GM19239 (cell line): ENCODE data around the gene SCT.
A peak's percentile ranks its signal among the peaks of the same experiment; 100 is the strongest.
"Not testable (repeated sequence)": the region's sequence is repeated elsewhere in the genome, so short reads cannot be mapped to it uniquely, and the experiment has no call there.

Source experiments
- DNase-seq: peaks from one replicate; pipeline ENCODE4 v3.0.0; 2011; ENCODE audit warnings: low spot score; ENCODE audit not compliant: insufficient read length
- FAIRE-seq: peaks from 2 replicates; lab custom pipeline; 2011; peaks lifted over from hg19 to GRCh38; lab: Jason Lieb, UNC

The SCT gene

GRCh38 chr11:626475-627307 lies at the start of gene SCT:
Gene SCT (minus strand): TSS chr11:627181. CDS start chr11:627143, 38 bp downstream.
- DNase-seq (no peak), FAIRE-seq (no peak)

- DNase-seq (no peak), FAIRE-seq (no peak)
Measured at GRCh38 chr11:674406-674805, 47.4 kb upstream of the SCT start.

GRCh38 chr11:673866-674265 lies 46.9 kb upstream of the SCT start:
- FAIRE-seq (no peak), DNase-seq (no peak)

GRCh38 chr11:665704-666281 lies 38.8 kb upstream of the SCT start:
- FAIRE-seq = no peak

GRCh38 chr11:665062-665703 lies 38.2 kb upstream of the SCT start:
- DNase-seq = no peak

More at GRCh38 chr11:665704-666281, 38.8 kb upstream of the SCT start:
- no peak for DNase-seq

GRCh38 chr11:662689-663274 lies 35.8 kb upstream of the SCT start:
- DNase-seq = no peak
- FAIRE-seq = peak; percentile 62

More at GRCh38 chr11:665062-665703, 38.2 kb upstream of the SCT start:
- no peak for FAIRE-seq

- FAIRE-seq = no peak
- no peak for DNase-seq
Measured at GRCh38 chr11:660681-661444, 33.9 kb upstream of the SCT start.

GRCh38 chr11:660281-660680 lies 33.3 kb upstream of the SCT start:
- DNase-seq (no peak), FAIRE-seq (no peak)

GRCh38 chr11:659532-660085 lies 32.6 kb upstream of the SCT start:
- FAIRE-seq (no peak), DNase-seq (no peak)

- DNase-seq = no peak
Measured at GRCh38 chr11:657691-658126, 30.7 kb upstream of the SCT start.

GRCh38 chr11:656866-657265 lies 29.9 kb upstream of the SCT start:
- FAIRE-seq = no peak
- no peak for DNase-seq

More at GRCh38 chr11:657691-658126, 30.7 kb upstream of the SCT start:
- no peak for FAIRE-seq

GRCh38 chr11:656426-656825 lies 29.4 kb upstream of the SCT start:
- no peak for FAIRE-seq

GRCh38 chr11:655036-655726 lies 28.2 kb upstream of the SCT start:
- DNase-seq = no peak

More at GRCh38 chr11:656426-656825, 29.4 kb upstream of the SCT start:
- no peak for DNase-seq

GRCh38 chr11:654444-654843 lies 27.5 kb upstream of the SCT start:
- FAIRE-seq, DNase-seq: not testable (repeated sequence)

More at GRCh38 chr11:655036-655726, 28.2 kb upstream of the SCT start:
- FAIRE-seq = no peak

- DNase-seq = no peak
- FAIRE-seq = no peak
Measured at GRCh38 chr11:653837-654236, 26.9 kb upstream of the SCT start.

- not testable (repeated sequence) for FAIRE-seq, DNase-seq
Measured at GRCh38 chr11:653136-653535, 26.2 kb upstream of the SCT start.

- DNase-seq (no peak), FAIRE-seq (no peak)
Measured at GRCh38 chr11:650482-650881, 23.5 kb upstream of the SCT start.

GRCh38 chr11:647672-648158 lies 20.7 kb upstream of the SCT start:
- DNase-seq, FAIRE-seq: not testable (repeated sequence)

GRCh38 chr11:646214-646613 lies 19.2 kb upstream of the SCT start:
- no peak for FAIRE-seq
- DNase-seq = no peak
